BLaER1 (cell line): ENCODE data around the gene MAP1B.
"Not testable (repeated sequence)": the region's sequence is repeated elsewhere in the genome, so short reads cannot be mapped to it uniquely, and the experiment has no call there.

Experiments
- H3K27ac ChIP-seq: shearing (Covaris generic); formaldehyde crosslinking; 2 replicates; pipeline ENCODE4 v1.8.1; 2022
- H3K27me3 ChIP-seq: shearing (Covaris generic); formaldehyde crosslinking; 2 replicates; pipeline ENCODE4 v1.8.1; 2022
- H3K36me3 ChIP-seq: shearing (Covaris generic); formaldehyde crosslinking; 2 replicates; pipeline ENCODE4 v1.8.1; 2022
- H3K4me1 ChIP-seq: shearing (Covaris generic); formaldehyde crosslinking; 2 replicates; pipeline ENCODE4 v1.8.1; 2022
- H3K4me2 ChIP-seq: shearing (Covaris generic); formaldehyde crosslinking; 2 replicates; pipeline ENCODE4 v1.8.1; 2022
- H3K4me3 ChIP-seq: shearing (Covaris generic); formaldehyde crosslinking; 2 replicates; pipeline ENCODE4 v1.8.1; 2022
- H3K9ac ChIP-seq: shearing (Covaris generic); formaldehyde crosslinking; 2 replicates; pipeline ENCODE4 v1.8.1; 2022
- H3K9me3 ChIP-seq: shearing (Covaris generic); formaldehyde crosslinking; 2 replicates; pipeline ENCODE4 v1.8.1; 2022
- H4K20me1 ChIP-seq: shearing (Covaris generic); formaldehyde crosslinking; 2 replicates; pipeline ENCODE4 v1.8.1; 2022
- Cebpa-rat ChIP-seq: shearing (Covaris generic); IDR thresholded peaks from 2 replicates; pipeline ENCODE4 v1.8.1; 2022

The MAP1B gene

GRCh38 chr5:72170101-72170500 is 62.8 kb downstream of the MAP1B start:
- Histone ChIP-seq H3K4me2 (no peak overlapping the region), H3K9ac (no peak overlapping the region), H3K9me3 (no peaks in the 10 kb centered on the region), H3K27ac (no peak overlapping the region), H3K4me3 (no peak overlapping the region), H4K20me1 (no peaks in the 10 kb centered on the region), H3K4me1 (0 out of 2 replicates have a peak, but pooled peaks cover 5% of the 10 kb centered on the region), H3K27me3 (no peaks in the 10 kb centered on the region), H3K36me3 (peaks cover 12% of the 10 kb centered on the region; the same call in 1 of the 2 replicates)
- TF ChIP-seq Cebpa-rat, result no peak

DNA sequence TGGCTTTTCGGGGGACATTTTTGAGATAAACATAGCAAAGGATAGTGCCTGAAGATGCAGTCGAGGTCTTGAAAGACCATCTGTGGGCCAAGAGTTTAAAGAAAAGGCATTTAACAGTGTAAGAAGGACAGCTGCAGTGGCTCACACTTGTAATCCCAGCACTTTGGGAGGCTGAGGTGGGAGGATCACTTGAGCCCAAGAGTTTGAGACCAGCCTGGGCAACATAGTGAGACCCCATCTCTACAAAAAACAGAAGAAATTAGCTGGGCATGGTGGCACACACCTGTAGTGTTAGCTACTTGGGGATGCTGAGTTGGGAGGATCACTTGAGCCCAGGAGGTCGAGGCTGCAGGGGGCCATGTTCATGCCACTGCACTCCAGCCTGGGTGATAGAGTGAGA is 63.9 kb downstream of the MAP1B start:
- H4K20me1 ChIP-seq, H3K4me2 ChIP-seq, H3K4me3 ChIP-seq, H3K4me1 ChIP-seq, H3K9ac ChIP-seq, H3K27ac ChIP-seq, H3K27me3 ChIP-seq, H3K9me3 ChIP-seq: not testable (repeated sequence)
- H3K36me3 ChIP-seq, result peaks cover 11% of the 10 kb centered on the region; the same call in 1 of the 2 replicates

- TF ChIP-seq Cebpa-rat, result no peak
- no peaks in the 10 kb centered on the region for H3K27me3 ChIP-seq
- no peak overlapping the region for H3K9ac ChIP-seq
- no peak overlapping the region for H3K4me2 ChIP-seq
- no peaks in the 10 kb centered on the region for H4K20me1 ChIP-seq
- 0 out of 2 replicates have a peak, but pooled peaks cover 7% of the 10 kb centered on the region for H3K36me3 ChIP-seq
- no peak overlapping the region for H3K4me3 ChIP-seq
- 0 out of 2 replicates have a peak, but pooled peaks cover 5% of the 10 kb centered on the region for H3K4me1 ChIP-seq
- no peak overlapping the region for H3K27ac ChIP-seq
- H3K9me3 ChIP-seq, result no peaks in the 10 kb centered on the region
Observed at GRCh38 chr5:72171667-72172066, 64.4 kb downstream of the MAP1B start.

GRCh38 chr5:72172786-72173185 is 65.5 kb downstream of the MAP1B start:
- Histone ChIP-seq H3K9ac (no peak overlapping the region), H3K9me3 (no peaks in the 10 kb centered on the region), H3K4me1 (0 out of 2 replicates have a peak, but pooled peaks cover 5% of the 10 kb centered on the region), H3K4me3 (no peak overlapping the region), H3K27ac (no peak overlapping the region), H3K27me3 (no peaks in the 10 kb centered on the region), H3K36me3 (0 out of 2 replicates have a peak, but pooled peaks cover 11% of the 10 kb centered on the region), H4K20me1 (no peaks in the 10 kb centered on the region), H3K4me2 (no peak overlapping the region)
- TF ChIP-seq Cebpa-rat, result no peak

- no peaks in the 10 kb centered on the region for H4K20me1 ChIP-seq
- no peak overlapping the region for H3K4me2 ChIP-seq
- H3K9ac ChIP-seq, result no peak overlapping the region
- H3K36me3 ChIP-seq, result peaks cover 24% of the 10 kb centered on the region; the same call in 1 of the 2 replicates
- H3K27me3 ChIP-seq, result no peaks in the 10 kb centered on the region
- 0 out of 2 replicates have a peak, but pooled peaks cover 5% of the 10 kb centered on the region for H3K4me1 ChIP-seq
- TF ChIP-seq Cebpa-rat, result no peak
- no peak overlapping the region for H3K4me3 ChIP-seq
- no peaks in the 10 kb centered on the region for H3K9me3 ChIP-seq
- H3K27ac ChIP-seq, result no peak overlapping the region
Observed at GRCh38 chr5:72177538-72177937, 70.3 kb downstream of the MAP1B start.

- H3K27ac ChIP-seq, result no peak overlapping the region
- no peaks in the 10 kb centered on the region for H3K27me3 ChIP-seq
- H3K9ac ChIP-seq, result no peak overlapping the region
- no peak overlapping the region for H3K4me2 ChIP-seq
- no peaks in the 10 kb centered on the region for H4K20me1 ChIP-seq
- H3K9me3 ChIP-seq, result no peaks in the 10 kb centered on the region
- no peaks in the 10 kb centered on the region for H3K4me1 ChIP-seq
- no peak overlapping the region for H3K4me3 ChIP-seq
- peaks cover 36% of the 10 kb centered on the region for H3K36me3 ChIP-seq
- no peak for TF ChIP-seq Cebpa-rat
Observed at GRCh38 chr5:72179028-72179815, 71.9 kb downstream of the MAP1B start.

GRCh38 chr5:72179816-72180440 is 72.7 kb downstream of the MAP1B start:
- H3K4me3 ChIP-seq, result no peak overlapping the region
- no peaks in the 10 kb centered on the region for H3K27me3 ChIP-seq
- no peak overlapping the region for H3K27ac ChIP-seq
- no peak overlapping the region for H3K4me2 ChIP-seq
- no peaks in the 10 kb centered on the region for H4K20me1 ChIP-seq
- H3K36me3 ChIP-seq, result peaks cover 43% of the 10 kb centered on the region
- no peaks in the 10 kb centered on the region for H3K9me3 ChIP-seq
- no peak overlapping the region for H3K9ac ChIP-seq
- no peaks in the 10 kb centered on the region for H3K4me1 ChIP-seq
- no peak for TF ChIP-seq Cebpa-rat

DNA sequence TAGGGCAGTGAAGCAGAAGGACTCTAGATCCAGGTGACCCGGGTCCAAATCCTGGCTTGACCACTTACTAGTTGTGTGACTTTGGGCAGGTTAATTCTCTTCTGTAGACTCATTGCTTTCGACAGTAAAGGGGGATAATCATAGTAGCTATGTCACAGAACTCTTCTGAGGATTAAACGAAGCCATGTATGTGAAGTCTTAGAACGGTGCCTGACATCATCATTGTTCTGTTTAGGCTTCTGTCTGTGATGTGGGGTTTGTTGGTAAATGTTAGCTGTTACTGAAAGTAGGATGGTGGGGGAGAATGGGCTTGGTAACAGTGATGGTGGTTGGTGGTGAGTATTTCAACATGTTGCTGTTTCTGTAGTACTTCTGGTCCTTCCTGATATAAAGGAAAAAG is 73.7 kb downstream of the MAP1B start:
- peaks cover 53% of the 10 kb centered on the region for H3K36me3 ChIP-seq
- no peaks in the 10 kb centered on the region for H3K4me1 ChIP-seq
- H3K27me3 ChIP-seq, result no peaks in the 10 kb centered on the region
- H4K20me1 ChIP-seq, result no peaks in the 10 kb centered on the region
- H3K9me3 ChIP-seq, result no peaks in the 10 kb centered on the region
- H3K4me3 ChIP-seq, result no peak overlapping the region
- no peak overlapping the region for H3K9ac ChIP-seq
- H3K27ac ChIP-seq, result no peak overlapping the region
- TF ChIP-seq Cebpa-rat, result no peak
- H3K4me2 ChIP-seq, result no peak overlapping the region

GRCh38 chr5:72182686-72183085 is 75.4 kb downstream of the MAP1B start:
- Histone ChIP-seq H3K27me3 (no peaks in the 10 kb centered on the region), H4K20me1 (no peaks in the 10 kb centered on the region), H3K36me3 (peaks cover 64% of the 10 kb centered on the region), H3K4me3 (no peak overlapping the region), H3K9me3 (no peaks in the 10 kb centered on the region), H3K9ac (no peak overlapping the region), H3K4me1 (no peaks in the 10 kb centered on the region), H3K4me2 (no peak overlapping the region), H3K27ac (no peak overlapping the region)
- no peak for TF ChIP-seq Cebpa-rat

DNA sequence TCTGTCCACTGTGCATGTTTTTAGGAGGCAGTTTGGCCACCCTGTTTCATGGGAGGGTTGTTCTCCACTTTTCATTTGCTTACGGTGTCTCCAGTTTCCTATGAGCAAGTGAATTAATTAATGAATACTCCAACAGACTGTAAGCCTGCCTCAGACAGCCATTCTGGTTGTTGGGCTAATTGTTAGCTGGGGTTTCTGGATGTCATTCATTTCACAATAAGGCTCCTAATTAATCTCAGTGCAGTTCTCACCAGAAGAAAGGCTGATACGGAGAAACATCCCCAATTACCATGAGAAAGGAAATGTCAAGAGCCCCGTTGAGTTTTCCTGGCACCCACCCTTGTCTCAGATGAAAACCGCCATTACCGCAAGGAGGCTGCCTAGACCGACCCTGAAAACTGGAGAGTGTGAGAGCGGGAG is 75.8 kb downstream of the MAP1B start:
- no peak overlapping the region for H3K27ac ChIP-seq
- TF ChIP-seq Cebpa-rat, result no peak
- H3K4me1 ChIP-seq, result no peaks in the 10 kb centered on the region
- H3K9ac ChIP-seq, result no peak overlapping the region
- no peaks in the 10 kb centered on the region for H4K20me1 ChIP-seq
- peaks cover 68% of the 10 kb centered on the region for H3K36me3 ChIP-seq
- H3K9me3 ChIP-seq, result no peaks in the 10 kb centered on the region
- H3K27me3 ChIP-seq, result no peaks in the 10 kb centered on the region
- no peak overlapping the region for H3K4me3 ChIP-seq
- H3K4me2 ChIP-seq, result no peak overlapping the region
